GM12874 (cell line): Measurements from ENCODE around the gene ATP8A1.

Experiments used
- TF ChIP-seq, protein P1 (sequence below): IDR thresholded peaks from 2 replicates; pipeline ENCODE4 v1.5.1; 2011; ENCODE audit warnings: low read depth, mild to moderate bottlenecking, control low read depth, low read length, moderate library complexity; ENCODE audit not compliant: insufficient read depth

The ATP8A1 gene

DNA sequence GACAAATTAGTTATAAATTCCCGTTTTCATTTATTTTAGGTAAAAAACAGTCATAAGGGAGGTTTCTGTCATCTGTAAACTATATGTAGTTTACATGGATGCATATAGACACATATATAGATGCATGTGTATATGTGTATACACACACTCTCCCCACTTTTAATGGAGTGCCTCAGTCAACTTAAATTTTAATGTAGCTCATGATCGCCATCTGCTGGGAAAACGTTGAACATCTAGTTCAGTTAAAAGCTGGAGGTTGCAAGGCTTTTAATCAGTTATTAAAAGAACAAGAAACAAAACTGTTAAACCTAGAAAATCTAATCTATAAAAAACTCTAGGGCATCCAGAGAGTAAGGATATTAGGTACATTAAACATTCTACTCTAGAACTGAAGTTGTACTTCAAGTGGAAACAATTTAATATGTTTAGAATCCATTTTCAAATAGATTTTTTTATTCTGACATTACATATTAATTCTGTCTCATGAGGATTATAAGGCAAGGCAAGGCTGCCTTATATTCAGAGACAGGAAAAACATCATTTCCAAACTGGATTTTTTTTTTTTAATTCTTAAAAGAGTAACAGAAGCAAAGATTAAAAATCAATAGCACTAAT lies 137.0 kb downstream of the ATP8A1 start:
- TF ChIP-seq, protein P1, sequence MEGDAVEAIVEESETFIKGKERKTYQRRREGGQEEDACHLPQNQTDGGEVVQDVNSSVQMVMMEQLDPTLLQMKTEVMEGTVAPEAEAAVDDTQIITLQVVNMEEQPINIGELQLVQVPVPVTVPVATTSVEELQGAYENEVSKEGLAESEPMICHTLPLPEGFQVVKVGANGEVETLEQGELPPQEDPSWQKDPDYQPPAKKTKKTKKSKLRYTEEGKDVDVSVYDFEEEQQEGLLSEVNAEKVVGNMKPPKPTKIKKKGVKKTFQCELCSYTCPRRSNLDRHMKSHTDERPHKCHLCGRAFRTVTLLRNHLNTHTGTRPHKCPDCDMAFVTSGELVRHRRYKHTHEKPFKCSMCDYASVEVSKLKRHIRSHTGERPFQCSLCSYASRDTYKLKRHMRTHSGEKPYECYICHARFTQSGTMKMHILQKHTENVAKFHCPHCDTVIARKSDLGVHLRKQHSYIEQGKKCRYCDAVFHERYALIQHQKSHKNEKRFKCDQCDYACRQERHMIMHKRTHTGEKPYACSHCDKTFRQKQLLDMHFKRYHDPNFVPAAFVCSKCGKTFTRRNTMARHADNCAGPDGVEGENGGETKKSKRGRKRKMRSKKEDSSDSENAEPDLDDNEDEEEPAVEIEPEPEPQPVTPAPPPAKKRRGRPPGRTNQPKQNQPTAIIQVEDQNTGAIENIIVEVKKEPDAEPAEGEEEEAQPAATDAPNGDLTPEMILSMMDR = no peak

DNA sequence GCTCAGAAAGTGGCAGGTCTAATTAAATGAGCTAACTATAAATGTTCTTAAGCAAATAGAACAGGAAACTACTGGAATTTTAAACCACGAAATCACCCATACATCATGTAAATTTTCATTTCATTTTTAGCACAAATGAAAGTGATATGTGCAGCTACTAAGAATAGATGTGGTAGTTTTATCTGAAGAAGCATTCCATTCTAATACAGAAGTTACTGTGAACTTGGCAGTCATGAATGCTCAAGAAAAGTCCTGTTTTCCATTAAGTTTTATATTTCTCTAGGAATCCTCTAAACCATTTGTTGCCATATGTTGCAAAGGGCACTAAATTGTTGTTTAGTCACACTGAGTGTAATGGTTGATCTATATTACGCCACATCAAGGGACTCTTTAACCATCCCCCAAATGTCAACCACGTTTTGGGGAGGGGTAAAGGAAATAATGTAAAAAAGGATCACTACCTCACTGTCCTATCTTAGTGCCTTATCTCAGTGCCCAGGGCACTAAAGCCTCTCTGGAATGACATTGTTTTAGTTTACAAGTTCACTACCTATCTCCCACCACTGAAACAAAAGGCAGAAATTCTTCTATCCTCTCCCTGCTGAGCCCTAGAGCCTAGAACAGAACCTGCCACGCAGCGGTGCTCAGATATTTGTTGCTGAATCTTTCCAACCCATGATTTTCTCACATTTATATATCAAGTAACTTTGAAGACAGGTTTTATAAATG lies 141.6 kb downstream of the ATP8A1 start:
- TF ChIP-seq, protein P1 = no peak

DNA sequence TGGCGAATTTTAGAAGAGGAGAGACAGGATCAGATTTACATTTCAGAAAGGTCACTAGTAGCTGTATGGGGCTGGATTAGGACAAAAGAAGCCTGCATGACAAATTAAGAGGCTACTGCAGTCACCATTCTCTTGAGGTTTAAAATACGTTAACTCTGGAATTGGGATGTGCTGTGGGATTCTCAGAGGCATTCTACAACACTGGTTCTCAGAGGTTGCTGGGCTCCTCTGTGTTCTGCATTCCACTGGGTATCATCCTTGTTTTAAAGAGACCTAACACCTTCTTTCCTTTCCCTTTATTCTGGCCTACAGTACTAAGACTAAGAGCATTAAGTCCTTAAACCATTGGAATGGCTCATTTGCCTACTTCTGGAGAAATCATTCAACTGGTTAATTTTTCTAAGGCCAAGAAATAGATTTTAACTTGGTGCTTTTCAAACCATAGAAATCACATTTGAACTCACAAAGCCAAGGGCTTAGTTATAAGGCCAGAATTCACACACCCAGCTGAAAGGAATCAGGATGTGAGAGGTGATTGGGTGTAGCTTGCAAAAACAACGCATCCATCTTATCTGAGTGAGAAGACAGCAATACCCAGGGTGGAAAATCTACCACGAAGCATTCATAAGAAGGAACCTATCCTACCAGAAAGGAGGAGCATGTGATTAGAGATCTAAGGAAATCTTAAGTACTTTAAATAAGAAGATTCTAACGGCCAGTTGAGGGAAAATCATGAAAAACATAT lies 143.0 kb downstream of the ATP8A1 start:
- TF ChIP-seq, protein P1 = no peak

DNA sequence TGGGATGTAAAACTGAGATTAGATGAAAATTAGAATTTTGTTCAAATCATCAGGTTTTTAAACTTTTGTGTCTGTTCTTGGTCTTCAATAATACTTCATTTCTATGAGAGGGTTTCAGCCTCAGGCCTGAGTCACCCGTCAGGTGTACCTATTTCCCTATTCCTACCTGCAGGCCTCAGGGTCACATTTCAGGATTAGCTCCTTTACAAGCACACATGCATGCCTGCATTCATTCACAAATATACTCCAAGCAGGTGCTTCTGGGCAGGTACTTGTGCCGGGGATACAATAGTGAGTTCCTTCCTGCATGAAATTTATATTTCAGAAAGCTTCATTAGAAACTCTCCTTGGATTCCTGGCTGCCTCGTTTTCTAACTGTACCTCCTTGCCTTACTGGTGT lies 144.7 kb downstream of the ATP8A1 start:
- TF ChIP-seq, protein P1 = no peak

DNA sequence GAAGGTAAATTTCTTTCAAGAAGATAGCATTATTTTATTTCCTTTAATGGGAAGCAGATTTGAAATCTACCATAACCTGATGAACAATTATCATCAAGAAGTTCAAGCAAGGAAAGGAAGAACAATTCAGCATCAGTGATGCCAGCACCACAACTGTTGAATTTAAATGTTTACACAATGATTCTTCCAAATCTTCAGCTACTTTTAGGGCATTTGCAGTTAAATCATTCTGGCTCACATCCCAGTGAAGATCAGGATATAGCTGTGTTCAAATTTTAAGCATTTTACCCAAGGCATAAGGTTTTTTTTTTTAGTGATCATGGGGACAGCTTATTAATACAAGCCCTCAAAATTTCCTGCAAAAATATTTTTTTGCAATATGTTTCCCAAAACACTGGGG lies 146.7 kb downstream of the ATP8A1 start:
- TF ChIP-seq, protein P1 = no peak

DNA sequence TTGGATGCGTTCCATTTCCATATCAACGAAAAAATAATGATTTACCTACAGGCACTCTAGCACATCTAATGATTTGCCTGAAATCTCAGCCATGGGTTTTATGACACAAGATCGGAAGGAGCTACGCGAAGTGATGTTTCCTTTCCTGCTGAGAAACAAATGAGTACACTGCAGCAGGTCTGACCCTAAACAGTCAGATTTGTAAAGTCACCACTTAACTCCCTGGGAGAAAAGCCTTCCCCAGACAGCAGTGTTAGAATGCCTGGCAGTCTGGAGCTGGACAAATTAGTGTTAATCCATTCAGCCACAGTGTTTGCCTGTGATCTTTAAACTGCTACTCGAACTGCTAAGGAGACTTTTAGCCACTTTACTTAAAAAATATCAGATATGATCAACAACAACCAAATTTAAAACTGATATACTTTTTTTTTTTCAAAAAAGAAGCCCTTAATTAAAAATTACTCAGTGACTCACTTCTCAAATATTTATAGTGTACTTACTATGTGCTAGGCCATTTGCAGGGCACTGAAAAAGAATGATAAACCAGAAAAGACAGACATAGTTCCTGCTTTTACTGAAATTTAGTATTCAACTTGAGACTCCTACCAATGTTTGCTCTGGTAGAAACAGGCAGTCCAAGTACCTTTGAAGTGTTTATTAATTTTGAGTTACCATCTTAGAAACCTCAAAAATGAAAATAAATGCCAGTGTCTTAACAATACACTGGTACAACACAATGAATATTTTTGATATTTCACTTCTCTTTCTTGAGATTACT lies 155.1 kb downstream of the ATP8A1 start:
- TF ChIP-seq, protein P1 = no peak

DNA sequence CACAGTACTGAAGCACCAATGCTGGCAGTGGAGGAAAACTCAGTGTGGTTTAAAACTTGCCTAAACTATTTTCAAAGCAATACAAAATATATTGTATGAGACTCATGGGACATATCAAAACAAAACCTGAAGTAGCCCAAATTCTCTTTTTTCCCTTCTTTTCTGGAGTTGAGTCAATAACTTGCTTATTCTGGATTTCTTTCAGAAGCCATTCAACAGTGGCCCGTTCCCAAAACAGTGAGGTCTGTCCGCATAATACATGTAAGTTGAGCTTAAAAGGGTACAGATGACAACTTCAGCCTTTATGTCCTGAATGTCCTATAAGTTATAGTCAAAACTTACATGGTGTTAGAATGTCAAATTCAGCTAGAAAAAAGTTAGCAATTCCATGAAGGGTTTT lies 158.9 kb downstream of the ATP8A1 start:
- TF ChIP-seq, protein P1 = no peak
